Fibroblast of lung (primary cell): ENCODE results near the gene ALDH1A1. TPM values are rescaled to one million over a fixed set of nuclear protein-coding genes. Genes with fewer than 3 reads are reported as not detected.
A peak's percentile ranks its signal among the peaks of the same experiment; 100 is the strongest.

ENCODE experiments used
- DNase-seq, 2 donors: peaks; one replicate each; pipeline versions ENCODE4 v3.0.0 to v3.0.0-alpha.2; 2010; ENCODE audit warnings: low read depth in 2 of 2
- H2AFZ ChIP-seq: 2 replicates; pipeline ENCODE4 v1.5.1; 2012; ENCODE audit warnings: low read length, control low read depth, inconsistent platforms
- H3K27ac ChIP-seq: 2 replicates; pipeline ENCODE4 v1.5.1; 2011; ENCODE audit warnings: low read length, control low read depth; ENCODE audit not compliant: insufficient read depth
- H3K27me3 ChIP-seq: 2 replicates; pipeline ENCODE4 v1.5.1; 2011; ENCODE audit warnings: mild to moderate bottlenecking, low read length; ENCODE audit not compliant: control insufficient read depth, insufficient read depth
- H3K36me3 ChIP-seq: 2 replicates; pipeline ENCODE4 v1.5.1; 2011; ENCODE audit warnings: low read length; ENCODE audit not compliant: control insufficient read depth, insufficient read depth
- H3K4me1 ChIP-seq: 2 replicates; pipeline ENCODE4 v1.5.1; 2011; ENCODE audit warnings: low read length; ENCODE audit not compliant: control insufficient read depth, insufficient read depth; ENCODE audit errors: extremely low read depth
- H3K4me2 ChIP-seq: 2 replicates; pipeline ENCODE4 v1.5.1; 2011; ENCODE audit warnings: low read length, control low read depth; ENCODE audit not compliant: insufficient read depth; ENCODE audit errors: extremely low read depth
- H3K4me3 ChIP-seq, 4 experiments: fragments of 200-600 bp in 1 of 4; sonication (generic) in 1 of 4; replicated peaks in 1 of 4; 2 replicates each; pipeline ENCODE4 v1.5.1; 2011 to 2016; ENCODE audit warnings: low read length in 4 of 4, low read depth in 3 of 4, mild to moderate bottlenecking in 3 of 4, control low read depth in 2 of 4, inconsistent platforms in 1 of 4, mixed read lengths in 1 of 4; ENCODE audit not compliant: insufficient read depth in 1 of 4; ENCODE audit errors: control extremely low read depth in 1 of 4
- H3K79me2 ChIP-seq: 2 replicates; pipeline ENCODE4 v1.5.1; 2012; ENCODE audit warnings: mild to moderate bottlenecking, low read length, inconsistent platforms; ENCODE audit not compliant: control insufficient read depth, insufficient read depth
- H3K9ac ChIP-seq: 2 replicates; pipeline ENCODE4 v1.5.1; 2011; ENCODE audit warnings: mild to moderate bottlenecking, low read length, control low read depth; ENCODE audit not compliant: insufficient read depth
- H3K9me3 ChIP-seq: 2 replicates; pipeline ENCODE4 v1.5.1; 2012; ENCODE audit warnings: low read depth, low read length; ENCODE audit not compliant: control insufficient read depth, insufficient read depth
- H4K20me1 ChIP-seq: 2 replicates; pipeline ENCODE4 v1.5.1; 2011; ENCODE audit warnings: low read length; ENCODE audit not compliant: control insufficient read depth, insufficient read depth; ENCODE audit errors: extremely low read depth
- EZH2 ChIP-seq: IDR thresholded peaks from 2 replicates; pipeline ENCODE4 v1.5.1; 2012; ENCODE audit warnings: low read length, control low read depth, mild to moderate bottlenecking; ENCODE audit errors: missing control alignments
- polyA plus RNA-seq, 2 donors: library from polyadenylated mRNA; depleted of rRNA in 1 of 2; stranded (reverse) in 1 of 2; unstranded in 1 of 2; fragments of >200 nt; gene quantifications; 2 replicates each; pipeline ENCODE4 v1.2.1, GENCODE V29; 2011 to 2012; ENCODE audit warnings: missing spikeins in 1 of 2
- total RNA-seq: library from RNA; depleted of rRNA; stranded (reverse); fragments of >200 nt; gene quantifications from 2 replicates; pipeline ENCODE4 v1.2.1, GENCODE V29; 2014
- TF ChIP-seq, protein P1 (sequence below), 2 donors: IDR thresholded peaks in 1 of 2; conservative IDR thresholded peaks in 1 of 2; 1 replicate in 1 of 2; 2 replicates in 1 of 2; pipeline ENCODE4 v1.5.1; 2011 to 2012; ENCODE audit warnings: low read length in 2 of 2, control low read depth in 1 of 2, inconsistent platforms in 1 of 2, low read depth in 1 of 2, mild to moderate bottlenecking in 1 of 2

The ALDH1A1 gene
- total and polyA plus RNA-seq, 2 donors (not counting 1 experiment from before 2014, with no cell fraction given): 7.4 to 46.1 TPM

DNA sequence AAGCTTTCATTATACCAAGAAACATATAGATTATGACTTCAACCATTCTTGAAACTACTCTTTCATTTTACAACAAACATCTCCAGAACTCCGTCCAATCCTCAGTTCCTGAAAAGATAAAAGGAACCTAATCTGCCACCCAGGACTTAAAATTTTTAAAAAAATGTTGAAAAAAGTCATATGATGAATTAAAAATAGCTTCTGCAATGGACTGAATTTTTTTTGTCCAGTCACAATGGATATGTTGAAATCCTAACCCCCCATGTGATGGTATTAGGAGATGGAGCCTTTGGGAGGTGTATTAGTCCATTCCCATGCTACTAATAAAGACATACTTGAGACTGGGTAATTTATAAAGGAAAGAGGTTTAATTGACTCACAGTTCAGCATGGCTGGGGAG lies 2.7 kb upstream of the ALDH1A1 start:
- no peaks in the 10 kb centered on the region for H3K36me3 ChIP-seq
- TF ChIP-seq EZH2: no peak
- TF ChIP-seq, protein P1, sequence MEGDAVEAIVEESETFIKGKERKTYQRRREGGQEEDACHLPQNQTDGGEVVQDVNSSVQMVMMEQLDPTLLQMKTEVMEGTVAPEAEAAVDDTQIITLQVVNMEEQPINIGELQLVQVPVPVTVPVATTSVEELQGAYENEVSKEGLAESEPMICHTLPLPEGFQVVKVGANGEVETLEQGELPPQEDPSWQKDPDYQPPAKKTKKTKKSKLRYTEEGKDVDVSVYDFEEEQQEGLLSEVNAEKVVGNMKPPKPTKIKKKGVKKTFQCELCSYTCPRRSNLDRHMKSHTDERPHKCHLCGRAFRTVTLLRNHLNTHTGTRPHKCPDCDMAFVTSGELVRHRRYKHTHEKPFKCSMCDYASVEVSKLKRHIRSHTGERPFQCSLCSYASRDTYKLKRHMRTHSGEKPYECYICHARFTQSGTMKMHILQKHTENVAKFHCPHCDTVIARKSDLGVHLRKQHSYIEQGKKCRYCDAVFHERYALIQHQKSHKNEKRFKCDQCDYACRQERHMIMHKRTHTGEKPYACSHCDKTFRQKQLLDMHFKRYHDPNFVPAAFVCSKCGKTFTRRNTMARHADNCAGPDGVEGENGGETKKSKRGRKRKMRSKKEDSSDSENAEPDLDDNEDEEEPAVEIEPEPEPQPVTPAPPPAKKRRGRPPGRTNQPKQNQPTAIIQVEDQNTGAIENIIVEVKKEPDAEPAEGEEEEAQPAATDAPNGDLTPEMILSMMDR (conservative IDR thresholded peaks at IDR 0.05 in 1 of 2, IDR thresholded peaks at IDR 0.05 in 1 of 2; ENCODE audit: low read depth in 1 of 2, low read length in 2 of 2): no peak
- H3K4me2 ChIP-seq: no peak overlapping the region
- no peaks in the 10 kb centered on the region for H3K27me3 ChIP-seq
- H4K20me1 ChIP-seq: no peaks in the 10 kb centered on the region
- H3K79me2 ChIP-seq: no peaks in the 10 kb centered on the region
- no peaks in the 10 kb centered on the region for H3K9me3 ChIP-seq
- H3K4me3 ChIP-seq: no peak overlapping the region
- no peak overlapping the region for H2AFZ ChIP-seq
- H3K9ac ChIP-seq: no peak overlapping the region
- no peak for DNase-seq
- H3K4me1 ChIP-seq: no peaks in the 10 kb centered on the region
- H3K27ac ChIP-seq: no peak overlapping the region

GRCh38 chr9:72955126-72955455 lies 2.2 kb upstream of the ALDH1A1 start:
- H2AFZ ChIP-seq: no peak overlapping the region
- H3K27ac ChIP-seq: no peak overlapping the region
- no peak overlapping the region for H3K4me2 ChIP-seq
- DNase-seq: peak in 1 of 2 donors; percentile 39
- H3K9ac ChIP-seq: no peak overlapping the region
- H3K9me3 ChIP-seq: no peaks in the 10 kb centered on the region
- H3K4me1 ChIP-seq: no peaks in the 10 kb centered on the region
- no peaks in the 10 kb centered on the region for H3K79me2 ChIP-seq
- no peaks in the 10 kb centered on the region for H3K27me3 ChIP-seq
- H3K36me3 ChIP-seq: no peaks in the 10 kb centered on the region
- TF ChIP-seq EZH2: no peak
- TF ChIP-seq, protein P1 (conservative IDR thresholded peaks at IDR 0.05 in 1 of 2, IDR thresholded peaks at IDR 0.05 in 1 of 2; ENCODE audit: low read depth in 1 of 2, low read length in 2 of 2): no peak
- no peaks in the 10 kb centered on the region for H4K20me1 ChIP-seq
- H3K4me3 ChIP-seq: no peak overlapping the region

- DNase-seq: peak in 1 of 2 donors; percentile 43
- H3K4me2 ChIP-seq: no peak overlapping the region
Observed at GRCh38 chr9:72954431-72955125, 1.7 kb upstream of the ALDH1A1 start.

More at GRCh38 chr9:72954431-72955125, 1.7 kb upstream of the ALDH1A1 start:
- Histone ChIP-seq H3K4me1 (no peaks in the 10 kb centered on the region), H2AFZ (no peak overlapping the region), H3K36me3 (no peaks in the 10 kb centered on the region), H3K27ac (no peak overlapping the region), H3K9ac (no peak overlapping the region), H3K9me3 (no peaks in the 10 kb centered on the region), H3K79me2 (no peaks in the 10 kb centered on the region), H3K27me3 (no peaks in the 10 kb centered on the region), H4K20me1 (no peaks in the 10 kb centered on the region), H3K4me3 (no peak overlapping the region)
- TF ChIP-seq, protein P1 (conservative IDR thresholded peaks at IDR 0.05 in 1 of 2, IDR thresholded peaks at IDR 0.05 in 1 of 2; ENCODE audit: low read depth in 1 of 2, low read length in 2 of 2): no peak
- no peak for TF ChIP-seq EZH2
